Endodermal cell (in vitro differentiated cells): ENCODE results near the gene BIVM. TPM values are rescaled to one million over a fixed set of nuclear protein-coding genes. Genes with fewer than 3 reads are reported as not detected.
A peak's percentile ranks its signal among the peaks of the same experiment; 100 is the strongest.
"Not testable (repeated sequence)": the region's sequence is repeated elsewhere in the genome, so short reads cannot be mapped to it uniquely, and the experiment has no call there.

Experiments
- DNase-seq: peaks from one replicate; pipeline ENCODE4 v3.0.0-alpha.2; 2017
- H3K27ac ChIP-seq: 2 replicates; pipeline ENCODE4 v1.5.1; 2013; ENCODE audit warnings: mild to moderate bottlenecking, low read depth, low read length, moderate library complexity
- H3K27me3 ChIP-seq: 2 replicates; pipeline ENCODE4 v1.6.1; 2013; ENCODE audit warnings: mild to moderate bottlenecking, low read length, moderate library complexity; ENCODE audit not compliant: insufficient read depth, control insufficient read depth, poor library complexity, severe bottlenecking
- H3K36me3 ChIP-seq: 2 replicates; pipeline ENCODE4 v1.7.0; 2013; ENCODE audit warnings: mild to moderate bottlenecking, low read length, moderate library complexity; ENCODE audit not compliant: control insufficient read depth, insufficient read depth
- H3K4me1 ChIP-seq: one replicate; pipeline ENCODE4 v1.7.0; 2013; ENCODE audit warnings: low read length; ENCODE audit not compliant: control insufficient read depth, insufficient read depth
- H3K4me3 ChIP-seq: 2 replicates; pipeline ENCODE4 v1.5.1; 2013; ENCODE audit warnings: mild to moderate bottlenecking, low read length, moderate library complexity
- H3K9ac ChIP-seq: 2 replicates; pipeline ENCODE4 v1.6.1; 2013; ENCODE audit warnings: mild to moderate bottlenecking, low read length, moderate library complexity; ENCODE audit not compliant: poor library complexity, severe bottlenecking; ENCODE audit errors: extremely low read depth
- H3K9me3 ChIP-seq: 2 replicates; pipeline ENCODE4 v1.6.1; 2013; ENCODE audit warnings: mild to moderate bottlenecking, low read length, moderate library complexity; ENCODE audit not compliant: control insufficient read depth
- H3K27ac Mint-ChIP-seq: 2 replicates; pipeline ENCODE4 v1.8.0; 2020; ENCODE audit warnings: mixed read lengths
- H3K27me3 Mint-ChIP-seq: 2 replicates; pipeline ENCODE4 v1.8.0; 2021; ENCODE audit warnings: mild to moderate bottlenecking, mixed read lengths; ENCODE audit not compliant: insufficient read depth
- H3K36me3 Mint-ChIP-seq: 2 replicates; pipeline ENCODE4 v1.8.0; 2020; ENCODE audit warnings: low read depth, mixed read lengths
- H3K4me1 Mint-ChIP-seq: 2 replicates; pipeline ENCODE4 v1.8.0; 2020; ENCODE audit warnings: mixed read lengths
- H3K4me3 Mint-ChIP-seq: 2 replicates; pipeline ENCODE4 v1.8.0; 2020; ENCODE audit warnings: mild to moderate bottlenecking, moderate library complexity, mixed read lengths
- H3K9me3 Mint-ChIP-seq: 2 replicates; pipeline ENCODE4 v1.8.0; 2020; ENCODE audit warnings: mild to moderate bottlenecking, mixed read lengths
- CTCF ChIP-seq: fragments of 200-600 bp; sonication (generic); conservative IDR thresholded peaks from 2 replicates; pipeline ENCODE4 v1.5.0; 2021; ENCODE audit warnings: antibody characterized with exemption, mild to moderate bottlenecking
- WGBS, 2 experiments: methylation state at CpG; one replicate each; pipeline versions ENCODE4 v1.1.5 to v1.1.7; 2013; ENCODE audit warnings: missing lambda C conversion rate in 2 of 2, mixed read lengths in 1 of 2; ENCODE audit not compliant: insufficient coverage in 1 of 2, insufficient read length in 1 of 2; 5-methylcytosine and 5-hydroxymethylcytosine counted together
- total RNA-seq, 2 donors: library from RNA; stranded (reverse); fragmentation: NEBNext Ultra II Directional in 1 of 2; extraction: Animal tissue kit (Norgen Biotek cat#: 25700) in 1 of 2; gene quantifications; 2 replicates in 1 of 2; 3 replicates in 1 of 2; pipeline ENCODE4 v1.2.1, GENCODE V29; 2021

Gene BIVM
- total RNA-seq, 2 donors from 2014 or later, result 14.7 to 15.0 TPM

- no peak for DNase-seq
- 82 to 83% methylated on average over 3 of the region's 3 CpGs for WGBS, 2 experiments
- Mint-ChIP-seq H3K4me3 (no peak overlapping the region), H3K27ac (no peak overlapping the region), H3K27me3 (peaks cover 13% of the 10 kb centered on the region), H3K9me3 (peaks cover 24% of the 10 kb centered on the region), H3K36me3 (peaks cover 16% of the 10 kb centered on the region), H3K4me1 (no peaks in the 10 kb centered on the region)
- no peak for TF ChIP-seq CTCF
- no peaks in the 10 kb centered on the region for H3K27me3 ChIP-seq
- H3K36me3 ChIP-seq, result peaks cover 7% of the 10 kb centered on the region
- no peak overlapping the region for H3K4me3 ChIP-seq
- no peaks in the 10 kb centered on the region for H3K4me1 ChIP-seq
- no peak overlapping the region for H3K9ac ChIP-seq
- peaks cover 21% of the 10 kb centered on the region for H3K9me3 ChIP-seq
- no peak overlapping the region for H3K27ac ChIP-seq
These were observed 21.2 kb upstream of the BIVM start for GRCh38 chr13:102777736-102778135.

GRCh38 chr13:102779436-102780159 is 19.3 kb upstream of the BIVM start:
- no peak for TF ChIP-seq CTCF
- H3K36me3 Mint-ChIP-seq, result peaks cover 25% of the 10 kb centered on the region
- no peak overlapping the region for H3K4me3 ChIP-seq
- H3K9me3 ChIP-seq, result peaks cover 28% of the 10 kb centered on the region
- 89% methylated on average over 4 to 5 of the region's 5 CpGs for WGBS, 2 experiments
- H3K4me3 Mint-ChIP-seq, result no peak overlapping the region
- H3K27ac ChIP-seq, result no peak overlapping the region
- H3K4me1 Mint-ChIP-seq, result no peaks in the 10 kb centered on the region
- H3K27me3 ChIP-seq, result no peaks in the 10 kb centered on the region
- H3K9ac ChIP-seq, result no peak overlapping the region
- peaks cover 26% of the 10 kb centered on the region for H3K9me3 Mint-ChIP-seq
- H3K36me3 ChIP-seq, result peaks cover 19% of the 10 kb centered on the region
- H3K4me1 ChIP-seq, result no peaks in the 10 kb centered on the region
- no peak for DNase-seq
- no peak overlapping the region for H3K27ac Mint-ChIP-seq
- peaks cover 1% of the 10 kb centered on the region for H3K27me3 Mint-ChIP-seq

- H3K27me3 ChIP-seq, H3K9ac ChIP-seq, H3K4me3 ChIP-seq, H3K27ac ChIP-seq, H3K4me3 Mint-ChIP-seq, DNase-seq, H3K27ac Mint-ChIP-seq, H3K27me3 Mint-ChIP-seq, H3K4me1 Mint-ChIP-seq, H3K4me1 ChIP-seq: not testable (repeated sequence)
- H3K9me3 ChIP-seq, result peaks cover 28% of the 10 kb centered on the region
- Mint-ChIP-seq H3K36me3 (peaks cover 25% of the 10 kb centered on the region), H3K9me3 (peaks cover 26% of the 10 kb centered on the region)
- peaks cover 21% of the 10 kb centered on the region for H3K36me3 ChIP-seq
- WGBS, 2 experiments, result 99 to 100% methylated on average over 1 to 4 of the region's 4 CpGs
These were observed 18.3 kb upstream of the BIVM start for GRCh38 chr13:102780656-102781055.

- H3K36me3 Mint-ChIP-seq, result peaks cover 27% of the 10 kb centered on the region
- H3K4me1 Mint-ChIP-seq, result no peaks in the 10 kb centered on the region
- WGBS, 2 experiments, result 94 to 100% methylated on average over 1 of the region's 1 CpG
- no peak for DNase-seq
- H3K27me3 Mint-ChIP-seq, result no peaks in the 10 kb centered on the region
- Histone ChIP-seq H3K4me3 (peak overlapping the region; percentile 31), H3K4me1 (no peaks in the 10 kb centered on the region), H3K9me3 (peaks cover 28% of the 10 kb centered on the region), H3K27ac (no peak overlapping the region), H3K9ac (no peak overlapping the region), H3K36me3 (peaks cover 29% of the 10 kb centered on the region), H3K27me3 (no peaks in the 10 kb centered on the region)
- TF ChIP-seq CTCF, result no peak
- peaks cover 26% of the 10 kb centered on the region for H3K9me3 Mint-ChIP-seq
- no peak overlapping the region for H3K4me3 Mint-ChIP-seq
- H3K27ac Mint-ChIP-seq, result no peak overlapping the region
These were observed 17.3 kb upstream of the BIVM start for GRCh38 chr13:102781591-102781990.
